HEK293 (cell line): Measurements from ENCODE around the gene ZNF664.

ENCODE experiments used
- CTCF ChIA-PET: fragments of 350-600 bp; formaldehyde crosslinking; extraction: SDS; loops from one replicate; lab custom pipeline; 2021; ENCODE audit warnings: antibody characterized with exemption; lab: Yijun Ruan, JAX
- POLR2A ChIA-PET: fragments of 300-600 bp; formaldehyde crosslinking; extraction: SDS; loops from one replicate; lab custom pipeline; 2020; ENCODE audit warnings: antibody characterized with exemption, inconsistent platforms; lab: Yijun Ruan, JAX
- H3K27ac ChIP-seq: fragments of 200-500 bp; sonication (Bioruptor generic); 2 replicates; pipeline ENCODE4 v1.5.1; 2014; ENCODE audit warnings: low read depth, low read length, control low read depth, inconsistent platforms; ENCODE audit errors: extremely low read depth
- H3K36me3 ChIP-seq, 2 experiments: fragments of 200-500 bp in 1 of 2; sonication (Bioruptor generic) in 1 of 2; 1 replicate in 1 of 2; 2 replicates in 1 of 2; pipeline ENCODE4 v1.5.1; 2014 to 2017; ENCODE audit warnings: inconsistent platforms in 2 of 2, low read length in 2 of 2; ENCODE audit not compliant: control insufficient read depth in 2 of 2, insufficient read depth in 1 of 2
- H3K4me1 ChIP-seq: fragments of 200-500 bp; sonication (Bioruptor generic); 2 replicates; pipeline ENCODE4 v1.5.1; 2014; ENCODE audit warnings: mild to moderate bottlenecking, low read length, inconsistent platforms; ENCODE audit not compliant: control insufficient read depth, insufficient read depth
- H3K4me3 ChIP-seq: 2 replicates; pipeline ENCODE4 v1.5.1; 2011; ENCODE audit warnings: low read depth, mild to moderate bottlenecking, control low read depth, low read length, moderate library complexity
- H3K9me3 ChIP-seq: fragments of 200-500 bp; sonication (Bioruptor generic); 2 replicates; pipeline ENCODE4 v1.5.1; 2014; ENCODE audit warnings: low read depth, low read length, inconsistent platforms; ENCODE audit not compliant: control insufficient read depth, insufficient read depth
- ATF2 ChIP-seq: fragments of 450-650 bp; formaldehyde crosslinking; IDR thresholded peaks from 2 replicates; pipeline ENCODE4 v1.5.1; 2016; ENCODE audit warnings: missing biosample characterization, missing genetic modification characterization, low read depth
- BCL6B ChIP-seq: fragments of 450-650 bp; formaldehyde crosslinking; IDR thresholded peaks from 2 replicates; pipeline ENCODE4 v1.5.1; 2017; ENCODE audit warnings: missing biosample characterization, missing genetic modification characterization
- GFI1B ChIP-seq: fragments of 450-650 bp; formaldehyde crosslinking; IDR thresholded peaks from 2 replicates; pipeline ENCODE4 v1.5.1; 2016; ENCODE audit warnings: missing biosample characterization, missing genetic modification characterization
- GLIS1 ChIP-seq: fragments of 450-650 bp; formaldehyde crosslinking; IDR thresholded peaks from 2 replicates; pipeline ENCODE4 v1.5.1; 2016; ENCODE audit warnings: missing biosample characterization, missing genetic modification characterization
- KLF8 ChIP-seq: fragments of 450-650 bp; formaldehyde crosslinking; IDR thresholded peaks from 2 replicates; pipeline ENCODE4 v1.5.1; 2016; ENCODE audit warnings: missing biosample characterization, missing genetic modification characterization
- PATZ1 ChIP-seq: fragments of 450-650 bp; formaldehyde crosslinking; IDR thresholded peaks from 2 replicates; pipeline ENCODE4 v1.5.1; 2016; ENCODE audit warnings: missing biosample characterization, missing genetic modification characterization
- REPIN1 ChIP-seq: fragments of 450-650 bp; formaldehyde crosslinking; IDR thresholded peaks from 2 replicates; pipeline ENCODE4 v1.5.1; 2017; ENCODE audit warnings: missing biosample characterization, missing genetic modification characterization, low read depth
- TCF7L2 ChIP-seq: IDR thresholded peaks from 2 replicates; pipeline ENCODE4 v1.6.1; 2011; ENCODE audit warnings: low read depth, mild to moderate bottlenecking, inconsistent platforms, low read length, moderate library complexity, borderline replicate concordance
- ZBTB17 ChIP-seq: fragments of 450-650 bp; formaldehyde crosslinking; IDR thresholded peaks from 2 replicates; pipeline ENCODE4 v1.5.1; 2016; ENCODE audit warnings: missing biosample characterization, missing genetic modification characterization
- ZNF248 ChIP-seq: fragments of 450-650 bp; formaldehyde crosslinking; IDR thresholded peaks from 2 replicates; pipeline ENCODE4 v1.5.1; 2017; ENCODE audit warnings: missing biosample characterization, missing genetic modification characterization
- ZNF391 ChIP-seq: fragments of 450-650 bp; formaldehyde crosslinking; IDR thresholded peaks from 2 replicates; pipeline ENCODE4 v1.5.1; 2016; ENCODE audit warnings: low read depth, missing biosample characterization, missing genetic modification characterization, borderline replicate concordance
- ZNF529 ChIP-seq: fragments of 450-650 bp; formaldehyde crosslinking; IDR thresholded peaks from 2 replicates; pipeline ENCODE4 v1.5.1; 2017; ENCODE audit warnings: missing genetic modification characterization, missing biosample characterization; ENCODE audit not compliant: insufficient replicate concordance
- ZNF561 ChIP-seq: fragments of 450-650 bp; IDR thresholded peaks from 2 replicates; pipeline ENCODE4 v1.5.1; 2018; ENCODE audit warnings: missing biosample characterization, missing genetic modification characterization, borderline replicate concordance
- ZNF596 ChIP-seq: fragments of 450-650 bp; IDR thresholded peaks from 2 replicates; pipeline ENCODE4 v1.5.0; 2018; ENCODE audit warnings: missing biosample characterization, mild to moderate bottlenecking, missing genetic modification characterization, moderate library complexity
- ZNF600 ChIP-seq: fragments of 450-650 bp; formaldehyde crosslinking; IDR thresholded peaks from 2 replicates; pipeline ENCODE4 v1.5.1; 2016; ENCODE audit warnings: missing biosample characterization, missing genetic modification characterization
- ZNF660 ChIP-seq: fragments of 450-650 bp; IDR thresholded peaks from 2 replicates; pipeline ENCODE4 v1.5.1; 2018; ENCODE audit warnings: missing biosample characterization, mild to moderate bottlenecking, missing genetic modification characterization
- ZNF677 ChIP-seq: fragments of 450-650 bp; IDR thresholded peaks from 2 replicates; pipeline ENCODE4 v1.5.0; 2018; ENCODE audit warnings: missing biosample characterization, mild to moderate bottlenecking, missing genetic modification characterization, moderate library complexity
- ZSCAN18 ChIP-seq: fragments of 450-650 bp; formaldehyde crosslinking; IDR thresholded peaks from 2 replicates; pipeline ENCODE4 v1.5.1; 2016; ENCODE audit warnings: missing biosample characterization, missing genetic modification characterization

ZNF664 gene

GRCh38 chr12:123989168-123989567 lies 16.2 kb downstream of the ZNF664 start:
- CTCF ChIA-PET = no interaction called here
- H3K4me1 ChIP-seq = peaks cover 4% of the 10 kb centered on the region; the same call in 1 of the 2 replicates
- H3K36me3 ChIP-seq = peaks cover 18 to 71% of the 10 kb centered on the region in 2 experiments; a peak in 2 of 3 replicates
- POLR2A ChIA-PET = no interaction called here
- no peaks in the 10 kb centered on the region for H3K9me3 ChIP-seq
- H3K4me3 ChIP-seq = no peak overlapping the region
- no peak overlapping the region for H3K27ac ChIP-seq
- TF ChIP-seq PATZ1 (tag by site-specific recombination) (no peak), KLF8 (tag by site-specific recombination) (no peak), ZNF561 (no peak)

- Histone ChIP-seq H3K9me3 (no peaks in the 10 kb centered on the region), H3K4me3 (no peak overlapping the region), H3K4me1 (peaks cover 4% of the 10 kb centered on the region; the same call in 1 of the 2 replicates), H3K36me3 (peaks cover 18 to 74% of the 10 kb centered on the region in 2 experiments; a peak in 2 of 3 replicates), H3K27ac (no peak overlapping the region)
- POLR2A ChIA-PET = interaction anchor here (1.1 kb wide), 1 partner anchor 12 kb away, joined by 3 read pairs; no protein-coding TSS in a partner anchor
- TF ChIP-seq ZNF248 (tag by site-specific recombination) (no peak), ATF2 (no peak), ZSCAN18 (tag by site-specific recombination) (no peak), ZNF677 (tag by site-specific recombination) (no peak), REPIN1 (tag by site-specific recombination) (no peak), ZNF660 (tag by site-specific recombination) (no peak), GFI1B (tag by site-specific recombination) (no peak), TCF7L2 (no peak), ZNF391 (tag by site-specific recombination) (no peak), GLIS1 (tag by site-specific recombination) (no peak), ZNF596 (tag by site-specific recombination) (no peak)
- CTCF ChIA-PET = interaction anchor here (2.0 kb wide), 1 partner anchor 43 kb away, joined by 10 read pairs; no protein-coding TSS in a partner anchor
Measured at GRCh38 chr12:123989753-123990152, 16.7 kb downstream of the ZNF664 start.

- TF ChIP-seq ZNF600 = peak; percentile 42; the same call in 1 of the 2 replicates
- TF ChIP-seq BCL6B (tag by site-specific recombination) = peak; percentile 10; the same call in 1 of the 2 replicates
- no peak for TF ChIP-seq ZNF677 (tag by site-specific recombination)
- TF ChIP-seq ZNF529 = no peak
- peak; percentile 41 for TF ChIP-seq ZBTB17
- CTCF ChIA-PET = interaction anchor here (0.6 to 2.0 kb wide), 2 partner anchors 10 to 42 kb away, joined by 3 to 10 read pairs; no protein-coding TSS in a partner anchor
- H3K9me3 ChIP-seq = no peaks in the 10 kb centered on the region
- peaks cover 4% of the 10 kb centered on the region; the same call in 1 of the 2 replicates for H3K4me1 ChIP-seq
- no peak overlapping the region for H3K4me3 ChIP-seq
- H3K27ac ChIP-seq = no peak overlapping the region
- POLR2A ChIA-PET = interaction anchor here (1.1 kb wide), 1 partner anchor 12 kb away, joined by 3 read pairs; no protein-coding TSS in a partner anchor
- H3K36me3 ChIP-seq = peaks cover 18 to 74% of the 10 kb centered on the region in 2 experiments; a peak in 2 of 3 replicates
Measured at GRCh38 chr12:123990511-123990910, 17.5 kb downstream of the ZNF664 start.
